SK-N-SH (cell line): Measurements from ENCODE around the gene SLX4IP.

Experiments
- CTCF ChIP-seq: fragments of 200-600 bp; sonication (generic); IDR thresholded peaks from 2 replicates; pipeline ENCODE4 v1.6.1; 2017; ENCODE audit warnings: antibody characterized with exemption, mild to moderate bottlenecking, moderate library complexity
- GABPA ChIP-seq: IDR thresholded peaks from 2 replicates; pipeline ENCODE4 v1.4.0; 2012; ENCODE audit warnings: low read depth, mild to moderate bottlenecking
- POLR2AphosphoS5 ChIP-seq: IDR thresholded peaks from 2 replicates; pipeline ENCODE4 v1.6.1; 2012; ENCODE audit warnings: low read depth, low read length
- TCF12 ChIP-seq: IDR thresholded peaks from 2 replicates; pipeline ENCODE4 v1.4.0; 2012

DNA sequence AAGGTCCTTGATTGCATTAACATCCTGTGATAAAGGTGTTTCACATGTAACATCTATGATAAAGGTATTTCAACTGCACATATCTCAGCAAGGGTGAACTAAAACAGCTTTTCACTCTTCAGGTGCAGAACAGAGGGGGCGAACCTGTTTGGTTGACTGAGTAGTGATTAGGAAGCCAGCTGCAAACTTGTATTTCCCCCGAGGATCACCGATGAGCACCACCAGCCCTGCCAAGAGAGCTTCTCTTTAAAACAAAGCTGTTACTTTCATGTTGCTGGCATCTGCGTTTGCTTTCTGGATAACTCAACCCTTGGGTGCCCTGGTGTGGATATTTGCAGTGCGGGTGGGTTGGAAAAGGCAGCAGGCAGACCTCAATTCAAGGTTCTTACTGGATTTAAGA is 199.1 kb downstream of the SLX4IP start:
- no peak for TF ChIP-seq GABPA
- no peak for TF ChIP-seq POLR2AphosphoS5
- no peak for TF ChIP-seq TCF12
- TF ChIP-seq CTCF, result no peak
